DND-41 (cell line): ENCODE data around the gene MCM6.

Source experiments
- CTCF ChIP-seq: IDR thresholded peaks from 2 replicates; pipeline ENCODE4 v1.5.1; 2012; ENCODE audit warnings: borderline replicate concordance, low read length, moderate library complexity, mild to moderate bottlenecking; ENCODE audit not compliant: poor library complexity, severe bottlenecking; ENCODE audit errors: extremely low read depth
- EZH2 ChIP-seq: IDR thresholded peaks from 3 replicates; pipeline ENCODE4 v1.6.1; 2012; ENCODE audit warnings: borderline replicate concordance, low read depth, mild to moderate bottlenecking, moderate library complexity, low read length, inconsistent platforms; ENCODE audit not compliant: severe bottlenecking

GRCh38 chr2:135904341-135904989, 28.2 kb upstream of the MCM6 start:
- no peak for TF ChIP-seq CTCF
- TF ChIP-seq EZH2: no peak
